ENCODE measurements around the gene LBH. TPM values are rescaled to one million over a fixed set of nuclear protein-coding genes. Genes with fewer than 3 reads are reported as not detected.

LBH gene
- total and polyA plus RNA-seq, 11 donors: 54.2 to 226 (median 166) TPM

DNA sequence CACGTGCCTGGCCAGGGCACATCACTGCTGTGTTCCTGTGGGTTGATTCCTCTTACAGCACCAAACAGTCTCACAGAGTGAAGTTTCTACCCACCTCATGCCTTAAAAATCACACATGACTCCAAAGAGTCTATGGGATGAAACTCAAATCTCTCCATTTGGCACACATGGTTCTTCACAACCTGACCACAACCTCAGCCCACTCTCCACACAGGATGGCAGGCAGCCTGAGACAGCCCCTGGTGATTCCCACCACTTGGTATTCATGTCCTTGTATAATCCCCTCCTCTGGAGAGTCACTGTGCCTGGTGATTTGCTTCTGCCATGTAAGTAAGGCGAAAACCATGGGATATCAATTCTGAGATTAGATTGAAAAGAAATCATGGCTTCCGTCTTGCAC, 46.2 kb downstream of the LBH start:
- WGBS, 4 donors: 93 to 95% (median 95%) methylated on average over 3 of the region's 3 CpGs

DNA sequence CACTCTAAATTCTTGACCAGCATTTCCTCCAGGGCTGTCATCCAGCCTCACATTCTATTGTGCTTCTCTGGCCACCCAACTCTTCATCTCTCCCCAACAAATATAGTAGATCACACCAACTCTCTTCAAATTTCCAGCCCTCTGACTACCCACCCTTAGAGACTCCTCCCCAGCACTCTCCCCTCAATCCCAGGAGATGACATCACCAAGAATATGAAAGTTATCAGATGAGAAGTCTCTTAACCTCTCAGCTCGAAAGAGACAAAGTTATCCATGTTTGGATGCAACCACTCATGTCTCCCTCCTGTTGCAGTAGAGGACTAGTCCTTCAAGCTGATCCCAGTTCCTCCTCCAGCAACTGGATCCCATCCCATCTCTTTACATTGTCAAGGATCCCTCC, 47.1 kb downstream of the LBH start:
- H3K4me3 ChIP-seq: no peak overlapping the region
- no peak for ATAC-seq
- intact Hi-C loops (cut with DNase I): no loop called here

More for the DNA sequence above, 46.2 kb downstream of the LBH start:
- no peak for ATAC-seq
- no peak for DNase-seq
- no peak for TF ChIP-seq POLR2A (IDR thresholded peaks at IDR 0.05)
- no peak for TF ChIP-seq CTCF (IDR thresholded peaks at IDR 0.05)
- no peak overlapping the region for H3K27ac ChIP-seq
- H3K27me3 ChIP-seq: no peaks in the 10 kb centered on the region
- intact Hi-C loops (cut with DNase I): no loop called here
- no peaks in the 10 kb centered on the region for H3K9me3 ChIP-seq
- peaks cover 0 to 25% (median 5%) of the 10 kb centered on the region in 12 donors for H3K4me1 ChIP-seq
- no peak overlapping the region for H3K4me3 ChIP-seq
- no peaks in the 10 kb centered on the region for H3K36me3 ChIP-seq

DNA sequence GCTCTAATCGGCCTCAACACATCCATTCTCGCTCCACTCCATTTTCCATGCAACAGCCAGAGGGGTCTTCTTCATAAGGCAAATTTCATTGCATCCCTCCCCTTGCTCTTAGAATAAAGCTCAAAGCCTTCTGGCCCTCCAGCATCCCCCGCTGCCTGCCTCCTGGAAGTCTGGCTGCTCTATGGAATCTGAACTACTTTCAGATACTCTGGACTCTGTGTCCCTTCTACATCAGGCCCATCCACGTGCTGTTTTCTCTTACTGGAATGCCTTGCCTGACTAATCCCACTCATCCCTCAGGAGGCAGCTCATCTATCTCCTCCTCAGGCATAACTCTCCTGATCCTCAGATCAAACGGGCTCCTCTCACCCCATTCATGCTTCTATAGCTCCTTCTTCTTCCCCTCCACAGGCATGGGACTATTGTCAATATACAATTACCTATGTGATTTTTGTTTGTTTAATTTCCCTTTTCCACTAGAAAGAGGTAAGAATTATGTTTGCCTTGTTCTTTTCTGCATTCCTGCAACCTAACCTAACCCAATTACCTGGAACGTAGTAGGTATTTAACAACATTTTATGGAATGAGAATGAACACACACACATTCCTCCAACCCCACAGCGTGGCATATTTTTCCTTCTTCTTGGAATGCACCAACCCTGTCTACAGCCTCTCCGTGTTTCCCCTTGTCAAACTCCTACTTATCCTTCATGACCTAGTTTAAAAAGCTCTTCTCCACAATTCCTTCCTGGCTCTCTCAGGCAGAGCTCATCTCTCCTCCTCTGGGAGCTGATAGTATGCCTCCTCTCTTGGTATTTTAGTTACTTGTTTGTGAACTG, 49.5 kb downstream of the LBH start:
- Histone ChIP-seq H3K4me1 (peaks cover 0 to 15% (median 0%) of the 10 kb centered on the region in 12 donors), H3K36me3 (no peaks in the 10 kb centered on the region), H3K27ac (no peak overlapping the region), H3K4me3 (no peak overlapping the region), H3K27me3 (no peaks in the 10 kb centered on the region), H3K9me3 (no peaks in the 10 kb centered on the region)
- intact Hi-C loops (cut with DNase I): no loop called here
- ATAC-seq (no peak), DNase-seq (no peak)
- 89 to 93% (median 90%) methylated on average over 8 of the region's 8 CpGs for WGBS, 4 donors
- TF ChIP-seq CTCF (IDR thresholded peaks at IDR 0.05): no peak
- no peak for TF ChIP-seq POLR2A (IDR thresholded peaks at IDR 0.05)

More for the DNA sequence above, 47.1 kb downstream of the LBH start:
- Histone ChIP-seq H3K27me3 (no peaks in the 10 kb centered on the region), H3K27ac (no peak overlapping the region), H3K9me3 (no peaks in the 10 kb centered on the region), H3K36me3 (no peaks in the 10 kb centered on the region), H3K4me1 (peaks cover 0 to 17% (median 5%) of the 10 kb centered on the region in 12 donors)
- WGBS, 4 donors: 73 to 91% (median 78%) methylated on average over 1 of the region's 1 CpG
- no peak for DNase-seq
- no peak for TF ChIP-seq POLR2A (IDR thresholded peaks at IDR 0.05)
- no peak for TF ChIP-seq CTCF (IDR thresholded peaks at IDR 0.05)

GRCh38 chr2:30282081-30282480, 50.7 kb downstream of the LBH start:
- Histone ChIP-seq H3K9me3 (no peaks in the 10 kb centered on the region), H3K27ac (no peak overlapping the region), H3K4me1 (peaks cover 0 to 15% (median 0%) of the 10 kb centered on the region in 12 donors), H3K4me3 (no peak overlapping the region), H3K36me3 (no peaks in the 10 kb centered on the region), H3K27me3 (no peaks in the 10 kb centered on the region)
- no peak for DNase-seq
- TF ChIP-seq CTCF (IDR thresholded peaks at IDR 0.05) (no peak), POLR2A (IDR thresholded peaks at IDR 0.05) (no peak)
- intact Hi-C loops (cut with DNase I): no loop called here
- no peak for ATAC-seq
- 93 to 100% (median 96%) methylated on average over 5 to 6 of the region's 6 CpGs for WGBS, 4 donors
